ENCODE results near the gene AGK.

DNA sequence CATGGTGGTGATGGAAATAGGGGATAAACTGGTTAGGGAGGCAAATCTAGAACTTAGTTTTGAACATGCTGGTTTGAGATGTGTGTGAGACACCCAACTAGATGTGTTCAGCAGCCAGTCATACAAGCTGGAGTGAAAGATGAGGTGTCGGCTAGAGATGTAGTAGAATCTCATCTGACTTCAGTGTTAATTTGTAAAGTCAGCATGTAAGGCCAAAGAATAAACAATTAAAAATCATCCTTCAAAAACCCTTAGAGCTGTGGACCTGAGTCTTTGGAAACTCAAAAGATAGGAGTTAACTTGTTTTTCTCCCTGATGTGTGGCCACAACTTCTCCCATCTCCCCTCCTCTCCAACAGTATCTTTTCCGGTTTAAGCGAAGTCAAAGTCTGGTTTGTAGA is 22.8 kb upstream of the AGK start:
- TF ChIP-seq CTCF (IDR thresholded peaks at IDR 0.05) (no peak), POLR2A (IDR thresholded peaks at IDR 0.05) (no peak)

All from lower leg skin (tissue), 3 donors.